Superior temporal gyrus (tissue), 1 donor: Measurements from ENCODE around the gene PTPN21.
"Not testable (repeated sequence)": the region's sequence is repeated elsewhere in the genome, so short reads cannot be mapped to it uniquely, and the experiment has no call there.

Experiments
- DNase-seq: peaks from one replicate; pipeline ENCODE4 v3.0.0-alpha.2; 2016; ENCODE audit errors: extremely low spot score

The PTPN21 gene

GRCh38 chr14:88551980-88552431, 2.8 kb downstream of the PTPN21 start:
- peak; percentile 64 for DNase-seq

GRCh38 chr14:88551094-88551870, 3.5 kb downstream of the PTPN21 start:
- DNase-seq, result peak; percentile 94

GRCh38 chr14:88550078-88550477, 4.7 kb downstream of the PTPN21 start:
- DNase-seq, result no peak

GRCh38 chr14:88547386-88547780, 7.4 kb downstream of the PTPN21 start:
- DNase-seq, result no peak

- no peak for DNase-seq
These were observed 8.0 kb downstream of the PTPN21 start for GRCh38 chr14:88546621-88547385.

- DNase-seq, result no peak
These were observed 9.6 kb downstream of the PTPN21 start for GRCh38 chr14:88545256-88545655.

GRCh38 chr14:88542857-88543795, 11.7 kb downstream of the PTPN21 start:
- no peak for DNase-seq

GRCh38 chr14:88541324-88541723, 13.5 kb downstream of the PTPN21 start:
- DNase-seq, result no peak

GRCh38 chr14:88535813-88536212, 19.0 kb downstream of the PTPN21 start:
- DNase-seq, result no peak

GRCh38 chr14:88535149-88535548, 19.7 kb downstream of the PTPN21 start:
- DNase-seq, result no peak

- DNase-seq, result no peak
These were observed 21.7 kb downstream of the PTPN21 start for GRCh38 chr14:88533064-88533602.

- not testable (repeated sequence) for DNase-seq
These were observed 24.9 kb downstream of the PTPN21 start for GRCh38 chr14:88529889-88530288.

- no peak for DNase-seq
These were observed 32.4 kb downstream of the PTPN21 start for GRCh38 chr14:88522393-88522792.

- DNase-seq, result no peak
These were observed 33.0 kb downstream of the PTPN21 start for GRCh38 chr14:88521818-88522217.

- no peak for DNase-seq
These were observed 34.9 kb downstream of the PTPN21 start for GRCh38 chr14:88519907-88520306.

- DNase-seq, result no peak
These were observed 36.0 kb downstream of the PTPN21 start for GRCh38 chr14:88518592-88519512.

- no peak for DNase-seq
These were observed 37.9 kb downstream of the PTPN21 start for GRCh38 chr14:88516861-88517357.

GRCh38 chr14:88515499-88516221, 39.1 kb downstream of the PTPN21 start:
- no peak for DNase-seq

- DNase-seq, result no peak
These were observed 47.6 kb downstream of the PTPN21 start for GRCh38 chr14:88507208-88507607.

GRCh38 chr14:88505621-88506020, 49.2 kb downstream of the PTPN21 start:
- no peak for DNase-seq
